Ovary (tissue), 3 donors: ENCODE results near the gene NKAP.

Experiments
- EP300 ChIP-seq: sonication (generic); formaldehyde crosslinking; IDR thresholded peaks from one replicate; pipeline ENCODE4 v1.6.1; 2017; ENCODE audit warnings: antibody characterized with exemption
- POLR2A ChIP-seq: fragments of 450-650 bp; IDR thresholded peaks from one replicate; pipeline ENCODE4 v1.6.1; 2017; ENCODE audit warnings: antibody characterized with exemption, mild to moderate bottlenecking, moderate library complexity
- TF ChIP-seq, protein P1 (sequence below), 3 donors: fragments of 450-650 bp in 2 of 3; fragments of 200-600 bp in 1 of 3; IDR thresholded peaks; one replicate each; pipeline versions ENCODE4 v1.5.1 to v1.8.0; 2016 to 2022; ENCODE audit warnings: antibody characterized with exemption in 3 of 3, mild to moderate bottlenecking in 1 of 3
- donor health status: DM: no; HTN: no; CAD: no.

DNA sequence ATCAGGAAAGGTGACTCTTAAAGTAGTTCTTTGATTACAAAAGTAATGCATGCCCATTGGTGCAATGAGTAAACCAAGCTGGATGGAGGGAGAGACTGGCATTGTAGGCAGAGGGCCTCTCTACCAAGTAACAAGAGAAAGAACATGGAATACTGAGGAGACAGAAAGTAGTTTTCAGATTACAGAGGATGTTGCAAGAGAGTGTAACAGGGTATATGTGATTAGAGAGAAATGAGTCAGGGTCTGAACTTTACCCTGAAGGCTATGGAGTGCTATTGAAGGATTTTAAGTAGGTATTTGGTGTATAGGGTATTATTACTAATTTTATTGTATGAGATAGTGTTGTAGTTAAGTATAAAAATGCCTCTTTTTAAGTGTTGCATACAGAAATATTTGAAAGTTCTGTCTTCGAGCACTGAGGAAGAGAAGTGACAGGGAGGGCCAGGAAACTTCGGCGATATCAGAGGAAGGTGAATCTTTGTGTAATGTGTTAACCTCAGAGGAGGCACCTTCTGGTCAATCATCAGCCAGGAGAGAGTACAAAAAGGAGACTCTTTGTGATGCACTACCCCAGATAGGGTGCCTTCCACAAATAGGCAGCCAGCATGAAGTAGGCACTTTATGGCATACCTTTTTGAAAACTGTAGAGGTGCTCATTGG, 8.2 kb downstream of the NKAP start:
- TF ChIP-seq, protein P1, sequence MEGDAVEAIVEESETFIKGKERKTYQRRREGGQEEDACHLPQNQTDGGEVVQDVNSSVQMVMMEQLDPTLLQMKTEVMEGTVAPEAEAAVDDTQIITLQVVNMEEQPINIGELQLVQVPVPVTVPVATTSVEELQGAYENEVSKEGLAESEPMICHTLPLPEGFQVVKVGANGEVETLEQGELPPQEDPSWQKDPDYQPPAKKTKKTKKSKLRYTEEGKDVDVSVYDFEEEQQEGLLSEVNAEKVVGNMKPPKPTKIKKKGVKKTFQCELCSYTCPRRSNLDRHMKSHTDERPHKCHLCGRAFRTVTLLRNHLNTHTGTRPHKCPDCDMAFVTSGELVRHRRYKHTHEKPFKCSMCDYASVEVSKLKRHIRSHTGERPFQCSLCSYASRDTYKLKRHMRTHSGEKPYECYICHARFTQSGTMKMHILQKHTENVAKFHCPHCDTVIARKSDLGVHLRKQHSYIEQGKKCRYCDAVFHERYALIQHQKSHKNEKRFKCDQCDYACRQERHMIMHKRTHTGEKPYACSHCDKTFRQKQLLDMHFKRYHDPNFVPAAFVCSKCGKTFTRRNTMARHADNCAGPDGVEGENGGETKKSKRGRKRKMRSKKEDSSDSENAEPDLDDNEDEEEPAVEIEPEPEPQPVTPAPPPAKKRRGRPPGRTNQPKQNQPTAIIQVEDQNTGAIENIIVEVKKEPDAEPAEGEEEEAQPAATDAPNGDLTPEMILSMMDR (IDR thresholded peaks at IDR 0.05), result no peak
- no peak for TF ChIP-seq EP300
- no peak for TF ChIP-seq POLR2A
